Measurements from ENCODE around the gene PPM1L.

Gene PPM1L

DNA sequence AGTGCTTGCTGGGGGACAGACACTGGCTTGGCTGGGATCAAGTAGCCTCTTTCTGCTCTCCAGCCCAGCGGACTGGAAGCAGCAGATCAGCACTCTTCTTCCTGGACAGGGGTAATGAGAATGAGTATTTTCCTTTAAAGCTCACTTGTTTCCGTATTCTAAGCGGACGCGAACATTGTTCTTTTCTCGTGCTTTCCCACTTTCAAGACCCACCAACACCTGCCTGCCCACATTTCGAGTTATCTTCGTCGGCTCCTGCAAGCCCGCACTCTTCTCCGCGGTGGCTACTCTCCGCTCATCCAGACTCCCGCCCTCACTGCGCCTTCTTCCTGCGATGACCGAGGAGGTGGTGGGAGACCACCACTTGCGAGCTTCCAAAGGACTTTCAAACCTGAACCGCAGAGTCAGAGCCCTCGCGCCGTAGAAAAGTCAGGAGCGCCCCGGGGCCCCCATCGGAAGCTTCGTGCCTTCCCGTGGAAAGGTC, 1.6 kb upstream of the PPM1L start:
- peaks cover 6% of the 10 kb centered on the region; the same call in 1 of the 2 replicates for H3K27me3 ChIP-seq (ENCODE audit: insufficient read depth, low read length)

DNA sequence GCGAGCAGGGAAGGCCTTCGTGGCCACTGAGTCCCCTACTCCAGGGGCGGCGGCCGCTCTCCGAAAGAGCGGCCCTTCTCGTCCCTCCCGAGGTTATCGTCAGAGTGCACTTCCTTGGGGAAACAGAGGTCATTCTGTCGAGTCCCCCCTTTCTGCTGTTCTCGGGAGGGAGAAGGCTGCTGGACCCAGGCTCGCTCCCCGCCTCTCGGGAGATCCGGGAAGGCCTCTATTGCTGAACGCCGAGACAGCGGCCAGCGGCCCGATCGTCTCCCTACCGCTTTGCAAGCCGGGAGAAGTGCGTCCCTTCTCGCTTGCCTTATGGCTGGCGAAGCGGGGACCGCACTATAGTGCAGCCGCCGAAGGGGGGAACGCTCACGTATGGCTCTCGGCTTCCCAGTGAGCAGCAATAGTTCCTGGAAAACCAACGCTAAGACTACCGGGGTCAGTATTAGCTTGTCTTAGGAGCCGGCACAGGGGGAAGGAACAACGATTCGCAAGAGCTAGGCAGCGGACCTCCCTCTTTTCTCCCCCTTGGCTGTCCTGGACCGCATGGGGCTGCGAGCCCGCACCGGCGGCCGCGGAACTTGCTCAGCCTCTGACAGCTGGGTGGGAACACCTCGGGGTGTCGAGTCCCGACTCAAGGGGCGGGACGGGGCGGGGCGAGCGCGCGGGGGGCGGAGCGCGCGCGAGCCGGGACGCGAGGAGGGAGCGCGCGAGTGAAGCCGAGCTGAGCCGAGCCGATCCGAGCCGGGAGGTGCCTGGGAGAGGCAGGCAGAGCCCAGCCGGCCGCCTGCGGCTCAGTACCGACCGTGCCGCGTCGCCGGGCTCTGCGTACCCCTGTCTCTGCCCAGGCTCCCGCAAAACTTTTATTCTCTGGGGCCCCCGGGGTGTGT, 930 bp upstream of the PPM1L start:
- no peaks in the 10 kb centered on the region for H3K9me2 ChIP-seq (ENCODE audit: low read depth, low read length)
- peak overlapping the region; percentile 66 for H2AFZ ChIP-seq (ENCODE audit: low read length)
- no peak for TF ChIP-seq EZH2 (IDR thresholded peaks at IDR 0.05; ENCODE audit: borderline replicate concordance, low read length)
- TF ChIP-seq, protein P1, sequence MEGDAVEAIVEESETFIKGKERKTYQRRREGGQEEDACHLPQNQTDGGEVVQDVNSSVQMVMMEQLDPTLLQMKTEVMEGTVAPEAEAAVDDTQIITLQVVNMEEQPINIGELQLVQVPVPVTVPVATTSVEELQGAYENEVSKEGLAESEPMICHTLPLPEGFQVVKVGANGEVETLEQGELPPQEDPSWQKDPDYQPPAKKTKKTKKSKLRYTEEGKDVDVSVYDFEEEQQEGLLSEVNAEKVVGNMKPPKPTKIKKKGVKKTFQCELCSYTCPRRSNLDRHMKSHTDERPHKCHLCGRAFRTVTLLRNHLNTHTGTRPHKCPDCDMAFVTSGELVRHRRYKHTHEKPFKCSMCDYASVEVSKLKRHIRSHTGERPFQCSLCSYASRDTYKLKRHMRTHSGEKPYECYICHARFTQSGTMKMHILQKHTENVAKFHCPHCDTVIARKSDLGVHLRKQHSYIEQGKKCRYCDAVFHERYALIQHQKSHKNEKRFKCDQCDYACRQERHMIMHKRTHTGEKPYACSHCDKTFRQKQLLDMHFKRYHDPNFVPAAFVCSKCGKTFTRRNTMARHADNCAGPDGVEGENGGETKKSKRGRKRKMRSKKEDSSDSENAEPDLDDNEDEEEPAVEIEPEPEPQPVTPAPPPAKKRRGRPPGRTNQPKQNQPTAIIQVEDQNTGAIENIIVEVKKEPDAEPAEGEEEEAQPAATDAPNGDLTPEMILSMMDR (IDR thresholded peaks at IDR 0.05; ENCODE audit: low read length): no peak

More for the DNA sequence above, 1.6 kb upstream of the PPM1L start:
- no peaks in the 10 kb centered on the region for H3K9me3 ChIP-seq (ENCODE audit: low read length)
- H3K36me3 ChIP-seq (ENCODE audit: insufficient read depth, low read length): no peaks in the 10 kb centered on the region
- H3K9me2 ChIP-seq (ENCODE audit: low read depth, low read length): no peaks in the 10 kb centered on the region
- no peaks in the 10 kb centered on the region for H3F3A ChIP-seq (ENCODE audit: insufficient read depth, low read length)
- TF ChIP-seq, protein P1 (IDR thresholded peaks at IDR 0.05; ENCODE audit: low read length): no peak
- no peak for TF ChIP-seq EZH2 (IDR thresholded peaks at IDR 0.05; ENCODE audit: borderline replicate concordance, low read length)
- peak overlapping the region; percentile 77 for H3K4me3 ChIP-seq (ENCODE audit: low read depth, low read length, poor library complexity, severe bottlenecking)
- no peak overlapping the region for H3K27ac ChIP-seq (ENCODE audit: low read depth, low read length, poor library complexity, severe bottlenecking)
- H3K9ac ChIP-seq (ENCODE audit: low read length): peak overlapping the region; percentile 80
- peak overlapping the region; percentile 82 for H3K4me2 ChIP-seq (ENCODE audit: low read length)
- no peaks in the 10 kb centered on the region for H4K20me1 ChIP-seq (ENCODE audit: insufficient read depth, low read length)
- H2AFZ ChIP-seq (ENCODE audit: low read length): peak overlapping the region; percentile 66
- peaks cover 30% of the 10 kb centered on the region for H3K4me1 ChIP-seq (ENCODE audit: insufficient read depth, low read length, severe bottlenecking)
- H3K79me2 ChIP-seq (ENCODE audit: insufficient read depth, low read length): no peaks in the 10 kb centered on the region

DNA sequence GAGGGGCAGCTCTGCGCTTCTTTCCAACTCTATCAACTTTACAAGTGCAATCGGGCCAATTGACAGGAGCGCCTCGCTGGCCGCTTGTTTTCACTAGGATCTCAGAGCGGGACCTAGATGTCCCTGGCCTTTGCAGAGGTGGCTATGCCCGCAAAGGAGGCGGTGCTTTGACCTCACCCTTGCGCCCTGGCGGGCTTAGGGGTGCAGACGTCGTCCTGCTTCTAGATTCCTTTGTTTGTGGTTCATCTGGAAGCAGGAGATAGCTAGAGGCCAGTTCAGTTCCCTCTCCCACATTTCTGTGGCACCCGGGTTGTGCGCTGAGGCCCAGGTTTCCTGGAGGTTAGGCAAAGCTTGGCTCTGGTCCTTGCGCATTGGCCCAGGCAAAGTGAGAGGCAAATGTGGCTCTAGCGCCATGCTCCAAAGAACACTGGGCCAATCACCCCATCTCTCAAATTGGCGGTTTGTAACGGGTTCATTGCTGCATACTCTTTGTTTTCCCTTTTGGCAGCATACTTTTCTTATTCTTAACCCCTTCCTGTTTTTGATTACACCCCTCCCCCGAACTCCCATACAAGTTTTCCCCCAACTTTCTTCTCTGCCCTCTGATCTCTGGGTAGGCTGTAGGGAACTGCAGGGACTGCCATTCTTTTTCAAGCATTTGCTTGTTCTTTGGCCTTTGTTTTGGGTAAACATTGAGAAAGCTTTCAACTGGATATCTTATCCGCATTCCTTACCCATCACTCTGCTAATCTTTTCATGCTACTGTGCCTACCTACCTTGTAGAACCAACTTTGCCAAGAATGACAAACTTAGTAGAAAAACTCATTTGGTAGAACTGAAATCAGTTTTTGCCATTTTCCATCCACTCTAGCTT, 1.4 kb downstream of the PPM1L start:
- Histone ChIP-seq H3K27me3 (ENCODE audit: insufficient read depth, low read length) (peaks cover 6% of the 10 kb centered on the region; the same call in 1 of the 2 replicates), H3K79me2 (ENCODE audit: insufficient read depth, low read length) (no peaks in the 10 kb centered on the region), H3K4me3 (ENCODE audit: low read depth, low read length, poor library complexity, severe bottlenecking) (peak overlapping the region; percentile 4), H2AFZ (ENCODE audit: low read length) (no peak overlapping the region), H3K4me1 (ENCODE audit: insufficient read depth, low read length, severe bottlenecking) (peaks cover 30% of the 10 kb centered on the region), H3K27ac (ENCODE audit: low read depth, low read length, poor library complexity, severe bottlenecking) (no peak overlapping the region), H3K9ac (ENCODE audit: low read length) (no peak overlapping the region), H3F3A (ENCODE audit: insufficient read depth, low read length) (no peaks in the 10 kb centered on the region), H3K36me3 (ENCODE audit: insufficient read depth, low read length) (no peaks in the 10 kb centered on the region), H3K9me3 (ENCODE audit: low read length) (no peaks in the 10 kb centered on the region), H3K9me2 (ENCODE audit: low read depth, low read length) (no peaks in the 10 kb centered on the region), H4K20me1 (ENCODE audit: insufficient read depth, low read length) (no peaks in the 10 kb centered on the region), H3K4me2 (ENCODE audit: low read length) (peak overlapping the region; percentile 82; the same call in 1 of the 2 replicates)
- TF ChIP-seq, protein P1 (IDR thresholded peaks at IDR 0.05; ENCODE audit: low read length): no peak
- TF ChIP-seq EZH2 (IDR thresholded peaks at IDR 0.05; ENCODE audit: borderline replicate concordance, low read length): no peak

More for the DNA sequence above, 930 bp upstream of the PPM1L start:
- Histone ChIP-seq H3K27ac (ENCODE audit: low read depth, low read length, poor library complexity, severe bottlenecking) (no peak overlapping the region), H3K4me1 (ENCODE audit: insufficient read depth, low read length, severe bottlenecking) (peaks cover 30% of the 10 kb centered on the region), H3K4me3 (ENCODE audit: low read depth, low read length, poor library complexity, severe bottlenecking) (peak overlapping the region; percentile 77), H3K9me3 (ENCODE audit: low read length) (no peaks in the 10 kb centered on the region), H4K20me1 (ENCODE audit: insufficient read depth, low read length) (no peaks in the 10 kb centered on the region), H3K79me2 (ENCODE audit: insufficient read depth, low read length) (no peaks in the 10 kb centered on the region), H3K9ac (ENCODE audit: low read length) (peak overlapping the region; percentile 80), H3K4me2 (ENCODE audit: low read length) (peak overlapping the region; percentile 82), H3K27me3 (ENCODE audit: insufficient read depth, low read length) (peaks cover 6% of the 10 kb centered on the region; the same call in 1 of the 2 replicates), H3F3A (ENCODE audit: insufficient read depth, low read length) (no peaks in the 10 kb centered on the region), H3K36me3 (ENCODE audit: insufficient read depth, low read length) (no peaks in the 10 kb centered on the region)
